K562 (cell line): Measurements from ENCODE around the gene HCCS. TPM values are rescaled to one million over a fixed set of nuclear protein-coding genes. Genes with fewer than 3 reads are reported as not detected.

Experiments
- E2F3 ChIP-seq: fragments of 250-450 bp; sonication (Bioruptor Pico); IDR thresholded peaks from 2 replicates; pipeline ENCODE4 v1.4.0; 2020; ENCODE audit warnings: mild to moderate bottlenecking
- TEAD4 ChIP-seq, 2 experiments: sonication (generic) in 1 of 2; formaldehyde crosslinking in 1 of 2; IDR thresholded peaks; 2 replicates each; pipeline versions ENCODE4 v1.6.1 to v1.8.0; 2012 to 2022; ENCODE audit warnings: borderline replicate concordance in 1 of 2, inconsistent platforms in 1 of 2, low read length in 1 of 2, mild to moderate bottlenecking in 1 of 2, missing genetic modification reagents in 1 of 2
- YY1 ChIP-seq, 3 experiments: IDR thresholded peaks; 2 replicates each; pipeline ENCODE4 v1.6.1; 2011; ENCODE audit warnings: low read length in 2 of 3, mild to moderate bottlenecking in 2 of 3, moderate library complexity in 2 of 3, borderline replicate concordance in 1 of 3, control low read depth in 1 of 3, low read depth in 1 of 3; ENCODE audit not compliant: insufficient read depth in 3 of 3, insufficient replicate concordance in 2 of 3, control insufficient read depth in 1 of 3, insufficient read length in 1 of 3; ENCODE audit errors: extremely low read depth in 1 of 3
- ZNF518B ChIP-seq: fragments of 250-450 bp; sonication (Bioruptor Pico); IDR thresholded peaks from 2 replicates; pipeline ENCODE4 v1.5.0; 2021; ENCODE audit warnings: mild to moderate bottlenecking, moderate library complexity
- ZZZ3 ChIP-seq: fragments of 450-650 bp; IDR thresholded peaks from 2 replicates; pipeline ENCODE4 v1.6.1; 2016; ENCODE audit warnings: antibody characterized with exemption, mild to moderate bottlenecking, moderate library complexity
- polyA plus RNA-seq, 8 experiments: library from polyadenylated mRNA; depleted of rRNA in 4 of 8; stranded (reverse) in 5 of 8; unstranded in 3 of 8; fragments of >200 nt; fragmentation: Nextera tagmentation in 2 of 8; fragmentation: Illumina TruSeq in 1 of 8; extraction: Ambion mirVana in 2 of 8; extraction: Trizol in 1 of 8; gene quantifications; 2 replicates each; pipeline versions ENCODE4 v1.2.1 to v1.2.3, GENCODE V29; 2011 to 2014; ENCODE audit warnings: inconsistent platforms in 1 of 8, missing spikeins in 1 of 8
- total RNA-seq, 7 experiments: library from RNA; depleted of rRNA in 6 of 7; stranded (reverse); fragments of >200 nt in 6 of 7; fragmentation: Illumina TruSeq in 2 of 7; extraction: Trizol in 2 of 7; gene quantifications; 2 replicates each; pipeline versions ENCODE4 v1.2.1 to v1.2.3, GENCODE V29; 2011 to 2021; ENCODE audit warnings: low replicate concordance in 1 of 7
- TF ChIP-seq, protein P1 (sequence below): fragments of 450-650 bp; IDR thresholded peaks from 2 replicates; pipeline ENCODE4 v1.6.1; 2017; ENCODE audit warnings: mild to moderate bottlenecking, moderate library complexity
- TF ChIP-seq, protein P2 (sequence below): sonication (generic); formaldehyde crosslinking; IDR thresholded peaks from 2 replicates; pipeline ENCODE4 v1.8.0; 2023; ENCODE audit warnings: mild to moderate bottlenecking, missing genetic modification reagents

Gene HCCS
- total and polyA plus RNA-seq, 9 of the 15 experiments (the other 6 are each of a cell fraction or from before 2014, with no cell fraction given), result 22.9 to 81.5 (median 66.9) TPM

DNA sequence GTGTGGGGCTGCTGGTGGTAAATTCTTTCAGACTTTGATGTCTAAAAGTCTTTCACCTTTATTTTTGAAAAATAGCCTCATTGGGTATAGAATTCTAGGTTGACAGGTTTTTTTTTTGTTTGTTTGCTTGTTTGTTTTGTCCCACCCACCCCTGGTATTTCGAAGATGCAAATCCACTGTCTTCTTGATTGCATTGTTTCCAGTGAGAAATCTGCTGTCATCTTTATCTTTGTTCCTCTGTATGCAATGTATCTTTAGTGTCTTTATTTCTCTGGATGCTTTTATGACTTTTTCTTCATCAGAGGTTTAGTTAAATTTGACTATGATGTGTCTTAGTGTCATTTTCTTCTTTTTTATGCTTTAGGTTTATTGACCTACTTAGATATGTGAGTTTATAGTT, 21.3 kb upstream of the HCCS start (continued):
- TF ChIP-seq, protein P1, sequence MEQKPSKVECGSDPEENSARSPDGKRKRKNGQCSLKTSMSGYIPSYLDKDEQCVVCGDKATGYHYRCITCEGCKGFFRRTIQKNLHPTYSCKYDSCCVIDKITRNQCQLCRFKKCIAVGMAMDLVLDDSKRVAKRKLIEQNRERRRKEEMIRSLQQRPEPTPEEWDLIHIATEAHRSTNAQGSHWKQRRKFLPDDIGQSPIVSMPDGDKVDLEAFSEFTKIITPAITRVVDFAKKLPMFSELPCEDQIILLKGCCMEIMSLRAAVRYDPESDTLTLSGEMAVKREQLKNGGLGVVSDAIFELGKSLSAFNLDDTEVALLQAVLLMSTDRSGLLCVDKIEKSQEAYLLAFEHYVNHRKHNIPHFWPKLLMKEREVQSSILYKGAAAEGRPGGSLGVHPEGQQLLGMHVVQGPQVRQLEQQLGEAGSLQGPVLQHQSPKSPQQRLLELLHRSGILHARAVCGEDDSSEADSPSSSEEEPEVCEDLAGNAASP, result no peak
- TF ChIP-seq TEAD4 (IDR thresholded peaks at IDR 0.05; ENCODE audit: low read length) (no peak), TEAD4 (CRISPR knock-in tag; IDR thresholded peaks at IDR 0.05; ENCODE audit: borderline replicate concordance) (no peak), ZZZ3 (no peak), E2F3 (no peak), YY1 (IDR thresholded peaks at IDR 0.05; ENCODE audit: borderline replicate concordance in 1 of 3, control insufficient read depth in 1 of 3, extremely low read depth in 1 of 3, insufficient read depth in 3 of 3, insufficient read length in 1 of 3, insufficient replicate concordance in 2 of 3, low read depth in 1 of 3, low read length in 2 of 3) (no peak), ZNF518B (CRISPR knock-in tag) (no peak)
- TF ChIP-seq, protein P2, sequence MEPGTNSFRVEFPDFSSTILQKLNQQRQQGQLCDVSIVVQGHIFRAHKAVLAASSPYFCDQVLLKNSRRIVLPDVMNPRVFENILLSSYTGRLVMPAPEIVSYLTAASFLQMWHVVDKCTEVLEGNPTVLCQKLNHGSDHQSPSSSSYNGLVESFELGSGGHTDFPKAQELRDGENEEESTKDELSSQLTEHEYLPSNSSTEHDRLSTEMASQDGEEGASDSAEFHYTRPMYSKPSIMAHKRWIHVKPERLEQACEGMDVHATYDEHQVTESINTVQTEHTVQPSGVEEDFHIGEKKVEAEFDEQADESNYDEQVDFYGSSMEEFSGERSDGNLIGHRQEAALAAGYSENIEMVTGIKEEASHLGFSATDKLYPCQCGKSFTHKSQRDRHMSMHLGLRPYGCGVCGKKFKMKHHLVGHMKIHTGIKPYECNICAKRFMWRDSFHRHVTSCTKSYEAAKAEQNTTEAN, result no peak
